ENCODE measurements around the gene FBXL14. TPM values are rescaled to one million over a fixed set of nuclear protein-coding genes. Genes with fewer than 3 reads are reported as not detected.

FBXL14 gene
- total and polyA plus RNA-seq, 7 donors, result 2.9 to 13.8 (median 5.2) TPM

DNA sequence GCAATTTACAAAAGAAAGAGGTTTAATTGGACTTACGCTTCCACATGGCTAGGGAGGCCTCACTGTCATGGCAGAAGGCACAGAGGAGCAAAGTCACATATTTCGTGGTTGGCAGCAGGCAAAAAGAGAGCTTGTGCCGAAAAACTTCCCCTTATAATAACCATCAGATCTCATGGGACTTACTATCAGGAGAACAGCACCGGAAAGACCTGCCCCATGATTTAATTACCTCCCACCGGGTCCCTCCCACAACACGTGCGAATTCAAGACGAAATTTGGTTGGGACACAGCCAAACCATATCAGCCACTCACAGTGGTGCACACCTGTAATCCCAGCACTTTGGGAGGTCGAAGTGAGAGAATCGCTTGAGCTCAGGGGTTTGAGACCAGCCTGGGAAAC is 68.5 kb downstream of the FBXL14 start:
- DNase-seq, result no peak
- WGBS, 3 donors, result 73 to 77% (median 75%) methylated on average over 10 of the region's 10 CpGs
- Histone ChIP-seq H3K36me3 (ENCODE audit: insufficient read depth in 1 of 2, low read depth in 1 of 2) (no peaks in the 10 kb centered on the region), H3K27me3 (ENCODE audit: insufficient read depth in 3 of 3, low read length in 2 of 3) (peaks cover 0 to 50% (median 21%) of the 10 kb centered on the region in 3 donors), H3K9me3 (no peaks in the 10 kb centered on the region), H3K4me1 (no peaks in the 10 kb centered on the region), H3K27ac (no peak overlapping the region), H3K4me3 (no peak overlapping the region)
- TF ChIP-seq, protein P1, sequence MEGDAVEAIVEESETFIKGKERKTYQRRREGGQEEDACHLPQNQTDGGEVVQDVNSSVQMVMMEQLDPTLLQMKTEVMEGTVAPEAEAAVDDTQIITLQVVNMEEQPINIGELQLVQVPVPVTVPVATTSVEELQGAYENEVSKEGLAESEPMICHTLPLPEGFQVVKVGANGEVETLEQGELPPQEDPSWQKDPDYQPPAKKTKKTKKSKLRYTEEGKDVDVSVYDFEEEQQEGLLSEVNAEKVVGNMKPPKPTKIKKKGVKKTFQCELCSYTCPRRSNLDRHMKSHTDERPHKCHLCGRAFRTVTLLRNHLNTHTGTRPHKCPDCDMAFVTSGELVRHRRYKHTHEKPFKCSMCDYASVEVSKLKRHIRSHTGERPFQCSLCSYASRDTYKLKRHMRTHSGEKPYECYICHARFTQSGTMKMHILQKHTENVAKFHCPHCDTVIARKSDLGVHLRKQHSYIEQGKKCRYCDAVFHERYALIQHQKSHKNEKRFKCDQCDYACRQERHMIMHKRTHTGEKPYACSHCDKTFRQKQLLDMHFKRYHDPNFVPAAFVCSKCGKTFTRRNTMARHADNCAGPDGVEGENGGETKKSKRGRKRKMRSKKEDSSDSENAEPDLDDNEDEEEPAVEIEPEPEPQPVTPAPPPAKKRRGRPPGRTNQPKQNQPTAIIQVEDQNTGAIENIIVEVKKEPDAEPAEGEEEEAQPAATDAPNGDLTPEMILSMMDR (IDR thresholded peaks at IDR 0.05), result no peak
- intact Hi-C loops (cut with DNase I), result loop anchor here in 1 of 2 donors (5.0 kb wide), 1 partner anchor 59 kb away; no protein-coding TSS in a partner anchor
- ATAC-seq, result no peak

DNA sequence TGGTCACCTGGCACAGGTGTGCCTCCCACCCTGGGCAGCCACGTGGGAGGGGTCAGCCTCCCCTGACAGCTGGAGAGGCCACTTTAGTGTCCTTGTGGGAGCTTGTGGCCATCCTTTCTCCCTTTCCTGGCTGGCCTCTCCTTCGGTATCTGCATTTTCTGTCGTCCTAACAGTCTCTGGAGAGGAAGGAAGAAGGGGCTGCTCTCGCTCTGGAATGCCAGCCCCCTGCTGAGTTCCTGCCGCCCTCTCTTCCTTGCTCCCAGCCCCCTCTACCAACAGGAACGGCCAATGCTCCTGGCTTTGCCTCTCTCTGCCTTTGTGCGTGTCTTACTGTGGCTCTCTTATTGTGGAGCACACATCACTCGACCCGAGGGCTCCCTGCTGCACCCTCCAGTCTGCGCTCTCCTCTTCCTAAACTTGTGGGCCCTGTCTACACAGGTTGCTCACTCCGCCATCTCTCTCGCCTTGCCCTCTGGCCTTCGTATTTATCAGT is 70.8 kb downstream of the FBXL14 start:
- intact Hi-C loops (cut with DNase I), result no loop called here
- Histone ChIP-seq H3K27ac (no peak overlapping the region), H3K36me3 (ENCODE audit: insufficient read depth in 1 of 2, low read depth in 1 of 2) (no peaks in the 10 kb centered on the region), H3K27me3 (ENCODE audit: insufficient read depth in 3 of 3, low read length in 2 of 3) (peaks cover 0 to 53% (median 5%) of the 10 kb centered on the region in 3 donors), H3K4me1 (no peaks in the 10 kb centered on the region), H3K4me3 (no peak overlapping the region), H3K9me3 (no peaks in the 10 kb centered on the region)
- TF ChIP-seq, protein P1 (IDR thresholded peaks at IDR 0.05), result no peak
- 55 to 61% (median 59%) methylated on average over 11 to 13 of the region's 13 CpGs for WGBS, 3 donors
- ATAC-seq (no peak), DNase-seq (no peak)

DNA sequence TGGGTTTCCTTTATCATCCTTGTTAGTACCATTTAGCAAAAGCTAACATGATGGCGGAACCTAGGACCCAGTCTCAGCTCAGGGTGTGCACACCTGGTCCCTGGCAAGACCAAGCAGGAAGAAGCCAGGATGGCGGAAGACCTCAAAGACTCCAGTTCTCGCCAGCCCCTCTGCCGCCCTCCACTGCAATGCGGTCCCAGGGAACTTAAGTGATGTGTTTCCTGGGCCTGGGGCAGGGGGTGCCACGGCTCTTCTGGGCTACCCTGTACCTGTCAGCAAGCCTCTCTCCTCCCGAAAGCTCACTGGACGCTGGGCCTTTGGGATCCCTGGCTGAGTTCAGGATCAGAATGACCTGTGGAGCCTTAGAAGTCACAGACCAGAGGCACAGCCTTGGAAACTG is 71.3 kb downstream of the FBXL14 start:
- Histone ChIP-seq H3K36me3 (ENCODE audit: insufficient read depth in 1 of 2, low read depth in 1 of 2) (no peaks in the 10 kb centered on the region), H3K27me3 (ENCODE audit: insufficient read depth in 3 of 3, low read length in 2 of 3) (peaks cover 0 to 52% (median 5%) of the 10 kb centered on the region in 3 donors), H3K9me3 (no peaks in the 10 kb centered on the region), H3K4me1 (no peaks in the 10 kb centered on the region), H3K27ac (no peak overlapping the region), H3K4me3 (no peak overlapping the region)
- DNase-seq, result no peak
- TF ChIP-seq, protein P1 (IDR thresholded peaks at IDR 0.05), result no peak
- 88 to 93% (median 88%) methylated on average over 8 of the region's 8 CpGs for WGBS, 3 donors
- intact Hi-C loops (cut with DNase I), result no loop called here
- ATAC-seq, result no peak

DNA sequence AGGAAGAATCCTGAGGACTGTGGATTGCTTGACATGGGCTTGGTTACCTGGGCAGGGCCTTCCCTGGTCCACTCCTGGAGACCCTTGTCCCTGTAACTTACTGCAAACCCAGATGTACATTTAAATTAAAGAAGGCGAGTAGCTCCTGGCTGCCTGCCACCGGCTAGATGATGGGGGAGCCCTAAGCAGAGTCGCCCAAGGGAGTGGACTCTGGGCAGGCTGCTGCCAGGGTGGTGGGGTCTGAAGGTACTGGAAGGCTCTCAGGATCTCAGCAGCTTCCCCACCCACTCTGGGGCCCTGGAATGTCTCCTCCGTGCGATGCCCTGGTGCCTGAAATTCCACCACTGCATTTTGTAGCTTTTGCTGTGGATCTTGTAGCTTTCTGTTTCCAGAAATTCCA is 74.7 kb downstream of the FBXL14 start:
- TF ChIP-seq, protein P1 (IDR thresholded peaks at IDR 0.05), result no peak
- intact Hi-C loops (cut with DNase I), result no loop called here
- no peak for ATAC-seq
- no peak overlapping the region for H3K4me3 ChIP-seq
- no peaks in the 10 kb centered on the region for H3K4me1 ChIP-seq
- no peaks in the 10 kb centered on the region for H3K9me3 ChIP-seq
- WGBS, 3 donors, result 40 to 53% (median 49%) methylated on average over 5 of the region's 5 CpGs
- peaks cover 0 to 28% (median 1%) of the 10 kb centered on the region in 3 donors for H3K27me3 ChIP-seq (ENCODE audit: insufficient read depth in 3 of 3, low read length in 2 of 3)
- no peaks in the 10 kb centered on the region for H3K36me3 ChIP-seq (ENCODE audit: insufficient read depth in 1 of 2, low read depth in 1 of 2)
- no peak overlapping the region for H3K27ac ChIP-seq
- no peak for DNase-seq

All from psoas muscle (tissue), 8 donors.